ENCODE data around the gene USP2.

The USP2 gene

GRCh38 chr11:119374632-119375336, 6.7 kb downstream of the USP2 start:
- DNase-seq = no peak
- H3K9me3 Mint-ChIP-seq = no peaks in the 10 kb centered on the region
- H3K4me1 Mint-ChIP-seq = peaks cover 27% of the 10 kb centered on the region
- no peak for ATAC-seq
- no peak overlapping the region for H3K4me3 Mint-ChIP-seq
- no peak overlapping the region for H3K27ac Mint-ChIP-seq
- peaks cover 19% of the 10 kb centered on the region for H3K27me3 Mint-ChIP-seq

- no peak for DNase-seq
- no peak overlapping the region for H3K27ac Mint-ChIP-seq
These were observed 7.4 kb downstream of the USP2 start for GRCh38 chr11:119373921-119374631.

DNA sequence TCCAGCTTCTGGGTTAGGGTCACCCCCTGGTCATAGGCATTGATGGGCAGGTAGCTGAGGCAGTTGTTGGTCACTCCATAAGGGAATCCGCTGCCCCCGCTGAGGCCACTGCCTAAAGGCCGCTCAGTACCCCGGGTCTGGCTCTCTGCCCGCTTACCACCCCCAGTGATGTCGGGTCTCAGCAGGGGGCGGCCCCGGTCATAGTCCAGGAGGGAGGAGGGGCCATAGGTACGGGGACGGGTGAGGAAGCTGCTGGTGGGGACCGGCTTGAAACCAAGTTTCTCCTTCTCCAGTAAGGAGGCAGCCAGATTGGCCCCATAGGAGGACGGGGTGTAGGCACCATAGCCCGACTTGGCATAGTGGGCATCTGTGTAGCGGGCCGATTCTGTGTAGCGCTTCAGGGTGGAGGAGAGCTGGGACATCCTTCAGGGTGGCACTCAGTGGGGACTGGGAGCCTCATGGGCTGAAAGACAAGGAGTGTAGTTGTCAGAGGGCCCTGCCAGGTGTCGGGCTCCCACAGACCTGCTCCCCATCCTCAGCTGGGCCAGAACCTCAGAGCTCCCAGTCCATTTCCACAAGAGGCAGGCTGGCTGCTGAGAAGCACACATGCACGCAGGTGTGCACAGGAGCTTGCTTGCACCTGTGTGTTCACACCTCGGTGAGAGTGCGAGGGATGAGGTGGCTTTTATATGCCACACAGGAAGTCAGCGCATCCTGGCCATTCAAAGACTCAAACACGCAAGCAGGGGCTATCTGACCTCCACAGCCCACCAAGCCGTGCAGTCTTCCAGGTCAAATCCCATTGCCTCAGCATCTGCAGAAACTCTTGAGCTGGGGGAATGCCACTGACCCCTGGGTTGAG, 8.2 kb downstream of the USP2 start:
- Mint-ChIP-seq H3K27ac (peak overlapping the region in 1 of 2 donors; percentile 69), H3K9me3 (no peaks in the 10 kb centered on the region), H3K4me3 (no peak overlapping the region), H3K27me3 (peaks cover 33% of the 10 kb centered on the region), H3K4me1 (peaks cover 25% of the 10 kb centered on the region)
- DNase-seq (no peak), ATAC-seq (peak; percentile 33)

More at GRCh38 chr11:119373921-119374631, 7.4 kb downstream of the USP2 start:
- Mint-ChIP-seq H3K9me3 (no peaks in the 10 kb centered on the region), H3K27me3 (peaks cover 26% of the 10 kb centered on the region), H3K4me3 (no peak overlapping the region), H3K4me1 (peaks cover 27% of the 10 kb centered on the region)
- ATAC-seq = no peak

DNA sequence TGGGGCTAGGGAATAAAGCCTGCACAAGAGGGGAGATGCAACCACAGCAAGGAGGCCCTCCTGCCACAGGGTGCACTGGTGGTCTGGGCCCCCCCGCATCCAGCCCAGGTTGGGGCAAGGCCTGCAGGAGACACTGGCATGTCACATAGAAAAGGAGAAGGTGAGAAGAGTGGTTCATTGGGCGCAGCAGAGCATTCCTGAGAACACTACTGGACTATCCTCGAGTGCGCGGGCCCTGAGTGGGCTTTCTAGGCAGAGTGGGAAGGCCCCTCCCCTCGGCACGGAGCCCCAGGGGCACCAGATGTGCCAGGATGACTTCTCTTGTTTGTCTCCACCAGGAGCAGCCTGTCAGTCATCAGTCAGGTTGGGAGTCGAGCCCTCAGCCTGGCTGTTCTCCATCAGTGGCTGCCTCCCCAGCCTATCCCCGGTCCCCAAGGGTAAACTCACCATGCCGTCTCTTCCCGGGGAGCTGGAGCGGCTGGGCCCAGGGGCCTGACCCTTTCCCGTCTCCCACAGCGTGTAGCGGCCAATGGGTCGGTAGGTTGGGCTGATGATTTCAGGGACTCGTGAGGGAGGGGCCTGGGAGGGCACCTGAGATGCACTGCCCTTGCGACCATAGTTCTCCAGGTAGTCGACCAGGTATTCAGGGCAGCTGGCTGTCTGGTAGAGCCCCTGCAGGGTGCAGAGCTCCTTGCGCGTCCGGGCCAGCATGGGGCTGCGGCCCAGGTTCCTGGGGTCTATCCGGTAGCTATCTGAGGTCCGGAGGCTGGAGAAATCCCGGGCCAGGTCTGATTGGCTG, 9.0 kb downstream of the USP2 start:
- Mint-ChIP-seq H3K27me3 (peaks cover 41% of the 10 kb centered on the region), H3K4me1 (peaks cover 17% of the 10 kb centered on the region), H3K27ac (no peak overlapping the region), H3K4me3 (no peak overlapping the region), H3K9me3 (no peaks in the 10 kb centered on the region)
- ATAC-seq (no peak), DNase-seq (no peak)

- H3K27ac Mint-ChIP-seq = no peak overlapping the region
- DNase-seq = no peak
These were observed 9.7 kb downstream of the USP2 start for GRCh38 chr11:119371778-119372182.

DNA sequence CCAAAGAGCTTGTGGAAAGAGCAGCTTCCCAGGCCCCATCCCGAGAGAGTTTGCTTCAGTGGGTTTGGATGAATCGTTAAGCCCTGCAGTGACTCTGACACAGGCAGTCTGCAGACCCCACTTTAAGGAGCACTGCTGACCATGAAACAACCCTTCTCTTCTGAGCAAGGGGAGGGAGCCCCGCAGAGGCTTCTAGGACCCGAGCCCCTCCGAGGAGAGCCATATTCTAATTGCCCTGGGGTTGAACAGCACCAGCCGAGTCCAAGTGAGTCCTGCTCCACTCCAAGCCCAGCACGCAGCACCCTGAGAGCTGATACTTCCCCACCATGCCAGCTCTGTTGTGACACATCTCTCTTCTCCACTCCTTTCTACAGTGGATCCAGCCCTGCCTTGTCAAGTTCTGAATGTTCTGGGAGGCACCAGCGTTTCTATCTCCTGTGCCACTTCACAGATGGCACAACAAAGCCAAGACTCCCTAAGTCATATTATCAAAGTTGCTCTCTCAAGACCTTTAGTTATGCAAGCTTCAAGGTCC, 10.4 kb downstream of the USP2 start:
- no peak overlapping the region for H3K4me3 Mint-ChIP-seq
- H3K27me3 Mint-ChIP-seq = peaks cover 54% of the 10 kb centered on the region
- DNase-seq = no peak
- H3K9me3 Mint-ChIP-seq = no peaks in the 10 kb centered on the region
- ATAC-seq = no peak
- no peak overlapping the region for H3K27ac Mint-ChIP-seq
- H3K4me1 Mint-ChIP-seq = peaks cover 13% of the 10 kb centered on the region

More at GRCh38 chr11:119371778-119372182, 9.7 kb downstream of the USP2 start:
- no peak overlapping the region for H3K4me3 Mint-ChIP-seq
- peaks cover 48% of the 10 kb centered on the region for H3K27me3 Mint-ChIP-seq
- H3K4me1 Mint-ChIP-seq = peaks cover 13% of the 10 kb centered on the region
- H3K9me3 Mint-ChIP-seq = no peaks in the 10 kb centered on the region
- ATAC-seq = no peak

GRCh38 chr11:119370486-119371046, 10.9 kb downstream of the USP2 start:
- H3K4me1 Mint-ChIP-seq = peaks cover 13% of the 10 kb centered on the region

GRCh38 chr11:119369132-119369925, 12.2 kb downstream of the USP2 start:
- Mint-ChIP-seq H3K4me3 (no peak overlapping the region), H3K27me3 (peaks cover 72% of the 10 kb centered on the region), H3K9me3 (no peaks in the 10 kb centered on the region), H3K27ac (no peak overlapping the region), H3K4me1 (peaks cover 20% of the 10 kb centered on the region)
- no peak for ATAC-seq
- DNase-seq = no peak

More at GRCh38 chr11:119370486-119371046, 10.9 kb downstream of the USP2 start:
- DNase-seq (no peak), ATAC-seq (no peak)
- Mint-ChIP-seq H3K4me3 (no peak overlapping the region), H3K9me3 (no peaks in the 10 kb centered on the region), H3K27me3 (peaks cover 60% of the 10 kb centered on the region), H3K27ac (no peak overlapping the region)

DNA sequence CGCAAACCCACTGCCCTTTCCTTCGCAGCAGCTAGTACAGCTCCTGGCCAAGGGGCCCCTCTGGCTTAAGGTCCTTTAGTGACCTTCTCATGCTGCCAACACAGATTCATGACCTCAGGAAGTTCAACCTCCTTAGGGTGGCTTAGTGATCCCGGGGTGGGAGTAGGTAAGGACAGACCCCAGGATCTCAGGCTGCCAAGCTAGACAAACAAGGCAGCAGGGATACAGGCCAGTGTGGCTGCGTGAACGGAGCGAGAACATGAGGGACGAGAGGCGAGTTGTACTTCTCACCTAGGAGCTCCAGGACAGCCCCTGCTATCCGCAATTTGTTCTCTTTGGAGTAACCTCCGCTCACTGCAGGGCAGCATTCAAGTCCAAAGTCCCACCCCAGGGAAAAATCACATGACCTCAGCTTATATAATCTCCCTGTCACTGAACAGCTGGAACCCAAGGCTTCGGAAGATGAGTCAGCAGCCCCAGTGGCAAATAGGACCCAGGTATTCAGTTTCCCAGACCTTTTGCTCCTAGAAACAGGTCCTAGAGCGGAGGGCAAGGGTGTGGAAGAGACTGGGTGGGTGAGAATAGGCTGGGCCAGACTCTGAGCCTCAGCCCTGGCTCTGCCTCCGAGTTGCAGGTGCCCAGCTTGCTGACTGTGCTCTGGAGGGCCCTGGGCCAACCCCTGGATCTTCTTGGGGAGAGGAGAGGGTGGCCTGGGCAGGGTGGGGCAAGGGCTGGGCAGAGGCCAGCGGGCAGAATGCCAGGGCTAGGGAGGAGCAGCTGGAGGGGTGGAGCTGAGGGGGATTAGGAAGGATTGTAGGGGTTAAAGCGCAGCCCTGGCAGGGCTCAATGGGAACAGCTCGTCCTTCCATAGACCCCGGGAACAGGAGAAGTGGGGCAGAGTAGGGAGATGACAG, 13.1 kb downstream of the USP2 start:
- no peak for ATAC-seq
- no peaks in the 10 kb centered on the region for H3K9me3 Mint-ChIP-seq
- no peak for DNase-seq
- no peak overlapping the region for H3K27ac Mint-ChIP-seq
- peaks cover 14% of the 10 kb centered on the region for H3K4me1 Mint-ChIP-seq
- H3K27me3 Mint-ChIP-seq = peaks cover 77% of the 10 kb centered on the region
- H3K4me3 Mint-ChIP-seq = no peak overlapping the region

DNA sequence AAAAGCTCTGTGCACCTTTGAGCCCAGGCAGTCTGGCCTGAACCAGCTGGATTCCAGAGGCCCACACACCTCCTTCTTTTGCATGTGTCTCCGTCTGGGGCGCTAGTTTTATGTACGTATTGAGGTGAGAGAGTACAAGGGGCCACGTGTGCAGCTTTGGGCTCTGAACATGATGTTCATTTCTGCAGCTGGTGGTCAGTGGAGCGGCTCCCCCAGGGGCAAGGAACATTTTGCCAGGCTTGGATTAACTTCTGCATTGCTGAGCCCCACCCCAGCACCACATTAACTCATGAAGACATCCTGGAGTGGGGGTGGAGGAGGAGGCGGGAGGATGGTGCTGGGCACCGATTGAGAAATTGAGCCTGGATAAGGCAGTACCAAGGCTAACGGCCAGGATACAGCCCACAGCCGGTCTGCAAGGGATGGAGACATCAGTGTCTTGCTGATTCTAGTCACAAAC, 13.8 kb downstream of the USP2 start:
- Mint-ChIP-seq H3K4me3 (no peak overlapping the region), H3K9me3 (no peaks in the 10 kb centered on the region), H3K27me3 (peaks cover 84% of the 10 kb centered on the region), H3K4me1 (peaks cover 15% of the 10 kb centered on the region), H3K27ac (no peak overlapping the region)
- ATAC-seq = no peak
- no peak for DNase-seq

DNA sequence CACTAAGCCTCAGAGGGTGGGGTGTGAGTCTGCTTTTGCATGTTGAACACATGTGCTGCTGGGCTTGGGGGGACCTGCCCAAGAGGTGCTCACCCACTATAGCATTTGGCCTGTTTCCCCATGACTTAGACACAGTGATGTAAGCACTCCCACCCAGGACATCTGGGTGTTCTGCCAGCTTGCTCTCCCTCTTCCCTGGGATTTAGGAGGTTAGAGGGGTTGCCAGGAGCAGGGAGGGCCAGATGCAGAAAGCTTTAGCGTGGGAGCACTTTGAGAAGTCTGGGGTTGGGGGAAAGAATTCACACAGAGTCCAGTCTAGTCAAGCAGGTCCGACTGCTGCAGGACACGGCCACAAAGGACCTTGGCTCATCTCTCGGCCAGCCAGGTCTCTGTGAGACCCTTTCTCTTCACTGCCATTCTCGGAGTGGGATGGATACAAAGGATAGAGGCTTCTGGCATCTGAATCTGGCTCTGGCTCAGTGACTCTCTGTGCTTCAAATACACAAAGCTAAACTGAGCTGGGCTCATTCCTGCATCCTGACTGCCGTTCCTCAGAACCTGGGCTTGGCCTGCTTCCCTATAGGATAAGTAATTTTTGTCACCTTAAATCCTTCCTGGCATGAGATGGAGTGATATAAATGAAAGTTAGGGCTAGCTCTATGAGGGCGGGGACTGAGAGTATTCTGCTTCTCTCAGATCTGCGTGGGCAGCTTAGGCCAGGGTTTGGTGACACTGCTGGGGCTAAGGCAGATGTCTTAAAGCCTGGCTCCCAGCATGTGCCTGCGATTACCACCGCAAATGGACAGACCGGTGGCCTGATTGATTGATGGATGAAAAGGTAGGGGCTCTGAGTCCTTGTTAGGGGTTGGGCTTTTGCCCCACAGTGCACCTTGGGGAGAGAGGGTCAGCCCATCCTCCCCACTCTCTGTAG, 14.5 kb downstream of the USP2 start:
- H3K4me1 Mint-ChIP-seq = peaks cover 15% of the 10 kb centered on the region
- H3K27me3 Mint-ChIP-seq = peaks cover 84% of the 10 kb centered on the region
- H3K27ac Mint-ChIP-seq = no peak overlapping the region
- no peak for ATAC-seq
- no peak overlapping the region for H3K4me3 Mint-ChIP-seq
- no peak for DNase-seq
- no peaks in the 10 kb centered on the region for H3K9me3 Mint-ChIP-seq

DNA sequence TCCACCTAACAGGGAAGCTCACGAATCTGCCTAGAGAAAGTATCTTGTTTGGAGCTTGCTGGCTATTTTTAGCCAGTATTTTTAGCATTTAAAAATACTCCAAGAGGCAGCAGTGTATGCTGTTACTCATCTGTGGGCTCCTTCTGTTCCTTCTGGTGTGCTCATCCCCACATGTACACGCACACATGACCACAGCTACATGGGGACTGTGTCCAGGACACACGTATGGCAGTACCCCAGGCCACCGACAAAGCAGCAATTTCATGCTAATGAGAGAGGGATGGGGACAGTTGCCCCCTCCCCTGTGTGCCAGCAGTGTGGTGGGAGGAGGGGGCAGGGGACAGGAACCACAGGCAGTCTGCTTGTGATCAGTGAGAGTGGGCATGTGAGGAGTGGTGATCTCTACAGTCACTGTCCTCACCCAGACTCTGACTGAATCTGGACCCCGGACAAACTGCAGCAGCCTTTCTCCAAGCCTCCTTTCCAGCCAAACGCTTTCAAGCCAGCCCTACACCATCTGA, 16.4 kb downstream of the USP2 start:
- DNase-seq (no peak), ATAC-seq (no peak)
- Mint-ChIP-seq H3K4me1 (peaks cover 15% of the 10 kb centered on the region), H3K4me3 (no peak overlapping the region), H3K27me3 (peaks cover 85% of the 10 kb centered on the region), H3K9me3 (no peaks in the 10 kb centered on the region), H3K27ac (no peak overlapping the region)
